ENCODE data around the gene ACOX2.

The ACOX2 gene

GRCh38 chr3:58536501-58537411 is at the start of gene ACOX2:
Gene ACOX2, minus strand, starts transcription at chr3:58537190. Its CDS starts 2,084 bp downstream, at chr3:58535106.
- no peak for DNase-seq

- DNase-seq, result no peak
Measured at GRCh38 chr3:58585994-58586393, 49.0 kb upstream of the ACOX2 start.

- peak; percentile 38 for DNase-seq
Measured at GRCh38 chr3:58585005-58585786, 48.2 kb upstream of the ACOX2 start.

GRCh38 chr3:58584690-58585004 is 47.7 kb upstream of the ACOX2 start:
- DNase-seq, result no peak

GRCh38 chr3:58581328-58582091 is 44.5 kb upstream of the ACOX2 start:
- no peak for DNase-seq

- no peak for DNase-seq
Measured at GRCh38 chr3:58580826-58581327, 43.9 kb upstream of the ACOX2 start.

- DNase-seq, result no peak
Measured at GRCh38 chr3:58578873-58579272, 41.9 kb upstream of the ACOX2 start.

- no peak for DNase-seq
Measured at GRCh38 chr3:58577269-58577821, 40.4 kb upstream of the ACOX2 start, which contains the start of gene FAM107A. Gene FAM107A, minus strand, starts transcription at chr3:58577391. Its CDS starts 7,531 bp downstream, at chr3:58569860.

- no peak for DNase-seq
Measured at GRCh38 chr3:58576716-58577115, 39.7 kb upstream of the ACOX2 start.

- DNase-seq, result no peak
Measured at GRCh38 chr3:58575971-58576652, 39.1 kb upstream of the ACOX2 start.

- DNase-seq, result no peak
Measured at GRCh38 chr3:58574682-58575081, 37.7 kb upstream of the ACOX2 start.

GRCh38 chr3:58574106-58574505 is 37.1 kb upstream of the ACOX2 start:
- DNase-seq, result no peak

GRCh38 chr3:58573640-58574039 is 36.6 kb upstream of the ACOX2 start:
- DNase-seq, result no peak

GRCh38 chr3:58572634-58573230 is 35.7 kb upstream of the ACOX2 start:
- DNase-seq, result no peak

GRCh38 chr3:58572013-58572633 is 35.1 kb upstream of the ACOX2 start:
- no peak for DNase-seq

GRCh38 chr3:58570851-58571250 is 33.9 kb upstream of the ACOX2 start:
- DNase-seq, result no peak

- DNase-seq, result no peak
Measured at GRCh38 chr3:58569287-58570001, 32.5 kb upstream of the ACOX2 start.

GRCh38 chr3:58568572-58569286 is 31.7 kb upstream of the ACOX2 start:
- DNase-seq, result peak; percentile 64

GRCh38 chr3:58567251-58567515 is 30.2 kb upstream of the ACOX2 start:
- no peak for DNase-seq

Data from CD4-positive, alpha-beta T cell treated with Interleukin-4 for 4 hours (primary cell).